Motor neuron (in vitro differentiated cells): ENCODE results near the gene MDN1. TPM values are rescaled to one million over a fixed set of nuclear protein-coding genes. Genes with fewer than 3 reads are reported as not detected.
A peak's percentile ranks its signal among the peaks of the same experiment; 100 is the strongest.
"Not testable (repeated sequence)": the region's sequence is repeated elsewhere in the genome, so short reads cannot be mapped to it uniquely, and the experiment has no call there.

Experiments used
- ATAC-seq, 8 experiments: fragments of 200-7000 bp; cut with Tn5 transposase; replicated peaks in 6 of 8; 2 replicates each; pipeline ENCODE4 v1.8.0; 2021; ENCODE audit warnings: mild to moderate bottlenecking in 8 of 8, moderate library complexity in 8 of 8
- H3K27ac ChIP-seq, 2 donors: fragments of 250-450 bp; sonication (Bioruptor Pico); 2 replicates each; pipeline ENCODE4 v1.9.0; 2021; ENCODE audit warnings: antibody characterized with exemption in 2 of 2, mild to moderate bottlenecking in 2 of 2, moderate library complexity in 1 of 2
- H3K4me1 ChIP-seq, 2 donors: fragments of 250-450 bp; sonication (Bioruptor Pico); replicated peaks in 1 of 2; 2 replicates each; pipeline ENCODE4 v1.6.1; 2021; ENCODE audit warnings: antibody characterized with exemption in 2 of 2, mild to moderate bottlenecking in 2 of 2, moderate library complexity in 1 of 2
- H3K4me3 ChIP-seq, 5 donors: fragments of 250-450 bp; sonication (Bioruptor Pico); 2 replicates each; pipeline ENCODE4 v1.9.0; 2021; ENCODE audit warnings: antibody characterized with exemption in 5 of 5, mild to moderate bottlenecking in 5 of 5, moderate library complexity in 4 of 5
- WGBS, 10 experiments: fragments of 450-650 bp; shearing (Covaris generic); methylation state at CpG; one replicate each; pipeline ENCODE4 v1.0.0; 2022; 5-methylcytosine and 5-hydroxymethylcytosine counted together
- in situ Hi-C, 9 experiments: fragments of 400-800 bp; cut with MboI; loops; one replicate each; pipeline ENCODE4 v1.15.0; 2021; ENCODE audit warnings: low sequenced_read_pairs in 9 of 9, low pct_unique_long_range_greater_than_20kb in 2 of 9; ENCODE audit not compliant: unreplicated experiment in 9 of 9
- total RNA-seq, 8 experiments: library from RNA; unstranded; fragments of 300-600 nt; gene quantifications; 2 replicates each; pipeline versions ENCODE4 v1.2.3 to v1.2.4, GENCODE V29; 2022

The MDN1 gene, protein sequence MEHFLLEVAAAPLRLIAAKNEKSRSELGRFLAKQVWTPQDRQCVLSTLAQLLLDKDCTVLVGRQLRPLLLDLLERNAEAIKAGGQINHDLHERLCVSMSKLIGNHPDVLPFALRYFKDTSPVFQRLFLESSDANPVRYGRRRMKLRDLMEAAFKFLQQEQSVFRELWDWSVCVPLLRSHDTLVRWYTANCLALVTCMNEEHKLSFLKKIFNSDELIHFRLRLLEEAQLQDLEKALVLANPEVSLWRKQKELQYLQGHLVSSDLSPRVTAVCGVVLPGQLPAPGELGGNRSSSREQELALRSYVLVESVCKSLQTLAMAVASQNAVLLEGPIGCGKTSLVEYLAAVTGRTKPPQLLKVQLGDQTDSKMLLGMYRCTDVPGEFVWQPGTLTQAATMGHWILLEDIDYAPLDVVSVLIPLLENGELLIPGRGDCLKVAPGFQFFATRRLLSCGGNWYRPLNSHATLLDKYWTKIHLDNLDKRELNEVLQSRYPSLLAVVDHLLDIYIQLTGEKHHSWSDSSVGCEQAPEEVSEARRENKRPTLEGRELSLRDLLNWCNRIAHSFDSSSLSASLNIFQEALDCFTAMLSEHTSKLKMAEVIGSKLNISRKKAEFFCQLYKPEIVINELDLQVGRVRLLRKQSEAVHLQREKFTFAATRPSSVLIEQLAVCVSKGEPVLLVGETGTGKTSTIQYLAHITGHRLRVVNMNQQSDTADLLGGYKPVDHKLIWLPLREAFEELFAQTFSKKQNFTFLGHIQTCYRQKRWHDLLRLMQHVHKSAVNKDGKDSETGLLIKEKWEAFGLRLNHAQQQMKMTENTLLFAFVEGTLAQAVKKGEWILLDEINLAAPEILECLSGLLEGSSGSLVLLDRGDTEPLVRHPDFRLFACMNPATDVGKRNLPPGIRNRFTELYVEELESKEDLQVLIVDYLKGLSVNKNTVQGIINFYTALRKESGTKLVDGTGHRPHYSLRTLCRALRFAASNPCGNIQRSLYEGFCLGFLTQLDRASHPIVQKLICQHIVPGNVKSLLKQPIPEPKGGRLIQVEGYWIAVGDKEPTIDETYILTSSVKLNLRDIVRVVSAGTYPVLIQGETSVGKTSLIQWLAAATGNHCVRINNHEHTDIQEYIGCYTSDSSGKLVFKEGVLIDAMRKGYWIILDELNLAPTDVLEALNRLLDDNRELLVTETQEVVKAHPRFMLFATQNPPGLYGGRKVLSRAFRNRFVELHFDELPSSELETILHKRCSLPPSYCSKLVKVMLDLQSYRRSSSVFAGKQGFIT (N-terminal part only)
- 10 to 100 TPM; 14.2 to 78.7 (median 24.6) TPM for total RNA-seq

DNA sequence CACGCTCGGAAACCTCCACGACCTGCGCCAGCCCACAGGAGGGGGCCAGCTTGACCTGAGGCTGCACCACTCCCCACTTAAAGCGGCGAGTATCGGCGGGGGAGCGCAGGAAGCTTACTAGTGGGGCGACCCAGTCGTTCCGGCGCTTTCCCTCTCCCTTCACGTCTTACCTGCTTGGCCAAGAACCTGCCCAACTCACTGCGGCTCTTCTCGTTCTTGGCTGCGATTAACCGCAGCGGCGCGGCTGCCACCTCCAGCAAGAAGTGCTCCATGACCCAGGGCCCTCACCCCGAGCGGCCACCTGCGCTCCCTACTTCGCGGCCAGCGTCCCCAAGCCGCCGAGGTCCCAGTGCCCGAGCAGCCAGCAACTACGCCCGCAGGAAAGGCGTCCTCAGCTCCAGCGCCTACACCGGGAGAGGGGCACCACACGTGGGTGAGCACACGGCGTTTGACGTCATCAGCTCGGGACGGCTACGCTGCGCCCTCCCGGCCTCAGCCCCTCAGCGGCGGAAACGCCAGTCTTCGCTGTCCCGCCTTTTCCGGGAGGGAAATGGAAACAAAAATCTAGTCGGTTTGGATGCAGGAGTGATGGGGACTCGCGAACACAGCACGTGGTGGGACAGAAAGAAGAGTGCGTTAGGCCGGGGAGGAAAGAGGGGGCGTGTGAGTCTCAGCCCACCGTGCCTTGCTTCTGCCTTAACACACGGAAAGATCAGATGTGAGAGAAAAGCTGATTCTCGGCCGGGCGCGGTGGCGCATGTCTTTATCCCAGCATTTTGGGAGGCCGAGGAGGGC lies at the start of gene MDN1:
MDN1 (minus strand) TSS at position 459 of the 795 bp plus-strand sequence; CDS start at position 272, 187 bp downstream.
- Histone ChIP-seq H3K4me3 (peak within 1 kb of the TSS; percentile 79 to 94 (median 83)), H3K27ac (peak within 1 kb of the TSS; percentile 59 to 66), H3K4me1 (peaks cover 14 to 15% of the 10 kb centered on the region in 2 donors)
- in situ Hi-C loops, result no loop called here
- WGBS, 10 experiments, result 0 to 10% (median 0%) methylated on average over 1 to 16 of the region's 65 CpGs; no CpG with 5 or more reads in 1 of the 10 experiments
- ATAC-seq, result peak; percentile 93 to 100 (median 99)

DNA sequence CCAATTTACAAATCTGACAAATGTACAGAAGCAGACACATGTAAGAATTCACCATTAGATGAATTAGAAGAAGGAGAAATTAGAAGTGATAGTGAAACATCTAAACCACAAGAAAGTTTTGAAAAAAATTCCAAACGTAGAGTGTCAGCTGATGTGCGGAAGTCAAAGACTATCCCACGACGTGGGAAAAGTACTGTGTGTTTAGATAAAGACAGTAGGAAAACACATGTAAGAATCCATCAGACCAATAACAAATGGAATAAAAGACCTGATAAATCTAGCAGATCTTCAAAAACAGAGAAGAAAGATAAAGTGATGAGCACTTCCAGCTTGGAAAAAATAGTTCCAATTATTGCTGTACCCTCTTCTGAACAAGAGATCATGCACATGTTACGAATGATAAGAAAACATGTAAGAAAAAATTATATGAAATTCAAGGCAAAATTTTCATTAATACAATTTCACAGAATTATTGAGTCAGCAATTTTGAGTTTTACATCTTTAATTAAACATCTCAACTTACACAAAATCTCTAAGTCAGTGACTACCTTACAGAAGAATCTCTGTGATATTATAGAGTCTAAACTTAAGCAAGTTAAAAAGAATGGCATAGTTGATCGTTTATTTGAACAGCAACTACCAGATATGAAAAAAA lies 46.6 kb upstream of the MDN1 start:
- Histone ChIP-seq H3K4me1 (no peaks in the 10 kb centered on the region), H3K27ac (no peak overlapping the region), H3K4me3 (no peak overlapping the region)
- ATAC-seq, result no peak
- in situ Hi-C loops, result no loop called here
- WGBS, 10 experiments, result 93 to 98% (median 96%) methylated on average over 5 to 6 of the region's 6 CpGs

DNA sequence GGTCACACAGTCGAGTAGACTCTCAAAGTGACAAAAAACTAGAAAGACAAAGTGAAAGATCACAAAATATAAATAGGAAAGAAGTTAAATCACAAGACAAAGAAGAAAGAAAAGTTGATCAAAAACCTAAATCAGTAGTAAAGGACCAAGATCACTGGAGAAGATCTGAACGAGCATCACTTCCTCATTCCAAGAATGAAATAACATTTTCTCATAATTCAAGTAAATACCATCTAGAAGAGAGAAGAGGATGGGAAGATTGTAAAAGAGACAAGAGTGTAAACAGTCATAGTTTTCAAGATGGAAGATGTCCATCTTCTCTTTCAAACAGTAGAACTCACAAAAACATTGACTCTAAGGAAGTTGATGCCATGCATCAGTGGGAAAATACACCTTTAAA lies 43.1 kb upstream of the MDN1 start:
- WGBS, 10 experiments, result 87 to 100% (median 99%) methylated on average over 1 to 2 of the region's 2 CpGs
- no peak overlapping the region for H3K4me3 ChIP-seq
- in situ Hi-C loops, result no loop called here
- H3K4me1 ChIP-seq, result no peaks in the 10 kb centered on the region
- no peak overlapping the region for H3K27ac ChIP-seq
- no peak for ATAC-seq

DNA sequence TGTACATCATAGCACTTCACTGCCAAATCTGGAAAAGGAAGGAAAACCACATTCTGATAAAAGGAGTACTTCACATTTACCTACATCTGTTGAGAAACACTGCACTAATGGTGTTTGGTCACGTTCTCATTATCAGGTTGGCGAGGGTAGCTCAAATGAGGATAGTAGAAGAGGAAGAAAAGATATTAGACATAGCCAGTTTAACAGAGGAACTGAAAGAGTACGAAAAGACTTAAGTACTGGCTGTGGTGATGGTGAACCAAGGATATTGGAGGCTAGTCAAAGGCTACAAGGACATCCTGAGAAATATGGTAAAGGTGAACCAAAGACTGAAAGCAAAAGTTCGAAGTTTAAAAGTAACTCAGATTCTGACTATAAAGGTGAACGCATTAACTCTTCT lies 42.7 kb upstream of the MDN1 start:
- no peak for ATAC-seq
- H3K27ac ChIP-seq, result no peak overlapping the region
- H3K4me3 ChIP-seq, result no peak overlapping the region
- no peaks in the 10 kb centered on the region for H3K4me1 ChIP-seq
- in situ Hi-C loops, result no loop called here
- WGBS, 10 experiments, result 93 to 100% (median 100%) methylated on average over 2 to 5 of the region's 5 CpGs

DNA sequence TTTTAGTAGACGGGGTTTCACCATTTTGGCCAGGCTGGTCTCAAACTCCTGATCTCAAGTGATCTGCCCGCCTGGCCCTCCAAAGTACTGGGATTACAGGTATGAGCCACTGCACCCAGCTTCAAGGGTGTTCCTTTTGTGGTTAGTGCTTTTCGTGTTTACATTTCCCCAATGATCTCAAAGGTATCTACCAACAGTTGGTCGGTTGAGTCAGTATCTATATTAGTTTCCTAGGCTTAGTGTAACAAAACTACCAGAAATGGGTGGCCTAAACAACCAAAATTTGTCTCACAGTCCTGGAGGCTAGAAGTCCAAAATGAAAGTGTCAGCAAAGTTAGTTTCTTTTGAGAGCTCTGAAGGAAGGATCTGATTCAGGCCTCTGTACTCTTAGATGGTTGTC lies 40.1 kb upstream of the MDN1 start:
- H3K27ac ChIP-seq, result no peak overlapping the region
- no peak for ATAC-seq
- H3K4me3 ChIP-seq, result no peak overlapping the region
- no peaks in the 10 kb centered on the region for H3K4me1 ChIP-seq
- 92 to 100% (median 96%) methylated on average over 1 to 4 of the region's 4 CpGs; no CpG with 5 or more reads in 1 of the 10 experiments for whole genome bisulfite sequencing, 10 experiments
- in situ Hi-C loops, result no loop called here

DNA sequence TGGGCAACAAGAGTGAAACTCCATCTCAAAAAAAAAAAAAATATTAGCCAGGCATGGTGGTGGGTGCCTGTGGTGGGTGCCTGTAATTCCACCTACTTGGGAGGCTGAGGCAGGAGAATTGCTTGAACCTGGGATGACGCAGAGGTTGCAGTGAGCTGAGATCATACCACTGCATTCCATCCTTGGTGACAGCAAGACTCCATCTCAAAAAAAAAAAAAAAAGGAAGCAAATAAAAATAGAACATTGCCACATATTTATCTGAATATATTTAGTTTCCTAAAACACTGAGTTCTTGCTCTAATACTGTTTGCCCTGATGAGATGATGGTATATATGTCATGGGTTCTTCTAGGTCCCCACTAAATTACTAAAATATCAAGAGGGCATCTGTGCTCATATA lies 38.4 kb upstream of the MDN1 start:
- Histone ChIP-seq H3K27ac (no peak overlapping the region), H3K4me3 (no peak overlapping the region), H3K4me1 (no peaks in the 10 kb centered on the region)
- in situ Hi-C loops, result no loop called here
- WGBS, 10 experiments, result 86 to 100% (median 100%) methylated on average over 1 of the region's 1 CpG; no CpG with 5 or more reads in 6 of the 10 experiments
- ATAC-seq, result no peak

DNA sequence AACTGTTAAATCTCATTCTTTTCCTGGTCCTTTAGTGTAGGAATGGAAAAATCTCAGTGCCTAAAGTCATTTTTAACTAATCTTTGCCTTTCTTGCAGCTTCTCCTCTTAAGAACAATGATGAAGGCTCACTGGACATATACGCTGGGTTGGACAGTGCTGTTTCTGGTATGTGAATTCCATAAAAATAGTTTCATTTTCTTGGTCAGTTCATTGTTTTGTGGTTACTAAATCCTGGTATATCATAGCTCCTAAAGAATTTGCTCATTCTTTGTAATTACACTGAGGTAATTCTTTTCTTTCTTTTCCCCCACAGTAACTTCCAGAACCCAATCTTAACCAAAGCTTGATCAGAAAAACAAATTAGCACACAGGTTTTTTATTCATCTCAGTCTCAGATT lies 33.5 kb upstream of the MDN1 start:
- Histone ChIP-seq H3K27ac (no peak overlapping the region), H3K4me3 (no peak overlapping the region), H3K4me1 (no peaks in the 10 kb centered on the region)
- ATAC-seq, result no peak
- in situ Hi-C loops, result no loop called here
- 67 to 100% (median 100%) methylated on average over 1 of the region's 1 CpG; no CpG with 5 or more reads in 2 of the 10 experiments for WGBS, 10 experiments

DNA sequence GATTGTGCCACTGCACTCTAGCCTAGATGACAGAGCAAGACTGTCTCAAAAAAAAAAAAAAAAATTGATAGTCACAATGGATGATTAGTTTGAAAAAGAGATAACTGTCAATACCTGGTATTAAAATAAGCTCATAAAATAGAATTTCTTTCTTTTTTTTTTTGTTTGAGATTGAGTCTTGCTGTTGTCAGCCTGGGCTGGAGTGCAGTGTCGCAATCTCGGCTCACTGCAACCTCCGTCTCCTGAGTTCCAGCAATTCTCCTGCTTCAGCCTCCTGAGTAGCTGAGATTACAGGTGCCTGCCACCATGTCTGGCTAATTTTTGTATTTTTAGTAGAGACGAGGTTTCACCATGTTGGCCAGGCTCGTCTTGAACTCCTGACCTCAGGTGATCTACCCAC lies 27.9 kb upstream of the MDN1 start:
- H3K4me3 ChIP-seq, H3K27ac ChIP-seq, in situ Hi-C loops, ATAC-seq, H3K4me1 ChIP-seq: not testable (repeated sequence)
- WGBS, 10 experiments, result 92 to 100% (median 94%) methylated on average over 2 to 4 of the region's 5 CpGs; no CpG with 5 or more reads in 2 of the 10 experiments

DNA sequence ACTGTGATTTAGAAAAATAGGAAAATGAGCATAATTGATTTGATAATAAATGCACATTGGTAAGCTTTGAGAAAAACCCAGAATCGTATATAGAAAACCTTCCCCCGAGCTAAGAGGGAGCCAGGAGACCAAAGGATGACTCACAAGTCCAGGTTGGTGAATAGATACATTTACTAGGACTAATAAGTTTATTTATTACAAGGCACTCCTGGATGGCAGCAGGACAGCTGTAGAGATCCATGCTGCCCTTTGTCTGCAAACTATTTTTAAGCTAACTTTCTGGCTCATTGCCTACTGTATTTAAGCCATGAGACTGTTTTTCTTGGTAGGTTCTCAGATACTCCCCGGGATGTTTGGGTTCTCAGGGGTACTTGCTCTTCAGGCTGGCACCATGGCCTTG lies 23.5 kb upstream of the MDN1 start:
- Histone ChIP-seq H3K4me1 (no peaks in the 10 kb centered on the region), H3K27ac (no peak overlapping the region), H3K4me3 (no peak overlapping the region)
- ATAC-seq, result peak in 1 of 8 experiments; percentile 57
- in situ Hi-C loops, result no loop called here
- 32 to 100% (median 83%) methylated on average over 1 to 3 of the region's 3 CpGs; no CpG with 5 or more reads in 1 of the 10 experiments for WGBS, 10 experiments

DNA sequence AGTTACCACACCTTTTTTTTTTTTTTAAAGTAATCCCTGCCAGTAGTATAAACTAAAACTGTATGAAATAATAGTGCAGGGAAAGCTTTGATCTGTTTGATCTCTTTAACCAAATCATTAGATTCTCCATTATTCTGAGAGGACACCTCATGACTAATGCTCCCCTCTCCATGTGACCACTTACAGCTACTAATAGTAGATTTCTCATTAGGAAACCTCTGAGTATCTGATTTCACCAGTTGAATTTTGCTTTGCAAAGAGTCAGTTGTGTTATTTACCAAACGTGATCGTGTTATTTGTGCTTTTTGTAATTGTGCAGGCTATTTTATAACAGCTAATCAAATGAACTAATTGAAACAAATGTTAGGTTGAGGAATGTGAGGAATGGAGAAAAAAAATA lies 22.6 kb upstream of the MDN1 start:
- Histone ChIP-seq H3K27ac (no peak overlapping the region), H3K4me3 (no peak overlapping the region), H3K4me1 (no peaks in the 10 kb centered on the region)
- in situ Hi-C loops, result no loop called here
- WGBS, 10 experiments, result 82 to 100% (median 93%) methylated on average over 2 of the region's 2 CpGs
- peak in 2 of 8 experiments; percentile 45 to 57 for ATAC-seq

DNA sequence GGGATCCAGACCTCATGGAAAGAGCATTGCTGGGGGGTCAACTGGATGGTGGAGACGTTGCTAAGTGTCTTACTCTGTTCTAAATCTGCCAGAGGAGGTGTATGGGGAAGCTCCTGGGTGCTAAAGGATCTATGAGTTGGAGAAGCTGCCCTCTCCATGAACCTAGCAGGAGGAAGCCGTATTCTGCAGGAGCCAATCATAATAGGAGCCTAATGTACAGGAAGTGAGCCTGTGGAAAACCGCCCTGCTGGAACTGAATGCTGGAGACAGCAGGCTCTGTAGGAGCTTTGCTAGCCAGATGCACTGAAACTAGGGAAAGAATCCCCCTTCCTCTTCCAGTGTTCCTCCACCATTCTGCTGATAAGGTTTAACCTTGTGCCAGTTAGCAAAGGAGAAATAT lies 20.9 kb upstream of the MDN1 start:
- ATAC-seq, result peak in 4 of 8 experiments; percentile 41 to 63 (median 52)
- WGBS, 10 experiments, result 40 to 90% (median 74%) methylated on average over 1 to 3 of the region's 3 CpGs; no CpG with 5 or more reads in 2 of the 10 experiments
- no peak overlapping the region for H3K4me3 ChIP-seq
- in situ Hi-C loops, result no loop called here
- no peaks in the 10 kb centered on the region for H3K4me1 ChIP-seq
- H3K27ac ChIP-seq, result no peak overlapping the region
